ENCODE measurements around the gene SNX3.
A peak's percentile ranks its signal among the peaks of the same experiment; 100 is the strongest.

SNX3 gene

GRCh38 chr6:108268845-108269244 is 8.0 kb upstream of the SNX3 start:
- Histone ChIP-seq H3K4me3 (ENCODE audit: low read depth in 1 of 2, low read length in 2 of 2) (no peak overlapping the region), H3K27me3 (ENCODE audit: control insufficient read depth in 1 of 2, insufficient read depth in 2 of 2, low read length in 2 of 2) (no peaks in the 10 kb centered on the region), H3K27ac (ENCODE audit: low read depth, low read length) (no peak overlapping the region), H3K9ac (ENCODE audit: low read depth in 1 of 2, low read length in 2 of 2) (no peak overlapping the region), H3K9me3 (ENCODE audit: control insufficient read depth in 1 of 2, low read length in 2 of 2) (no peaks in the 10 kb centered on the region), H3K36me3 (ENCODE audit: control insufficient read depth in 1 of 2, insufficient read depth in 2 of 2, low read length in 2 of 2) (no peaks in the 10 kb centered on the region), H3K4me1 (ENCODE audit: control insufficient read depth in 1 of 2, insufficient read depth in 2 of 2, low read length in 2 of 2) (no peaks in the 10 kb centered on the region)

- no peak overlapping the region for H3K9ac ChIP-seq (ENCODE audit: low read depth in 1 of 2, low read length in 2 of 2)
- no peaks in the 10 kb centered on the region for H3K36me3 ChIP-seq (ENCODE audit: control insufficient read depth in 1 of 2, insufficient read depth in 2 of 2, low read length in 2 of 2)
- H3K27me3 ChIP-seq (ENCODE audit: control insufficient read depth in 1 of 2, insufficient read depth in 2 of 2, low read length in 2 of 2), result no peaks in the 10 kb centered on the region
- peaks cover 9 to 11% of the 10 kb centered on the region in 2 donors for H3K4me1 ChIP-seq (ENCODE audit: control insufficient read depth in 1 of 2, insufficient read depth in 2 of 2, low read length in 2 of 2)
- no peak overlapping the region for H3K4me3 ChIP-seq (ENCODE audit: low read depth in 1 of 2, low read length in 2 of 2)
- no peaks in the 10 kb centered on the region for H3K9me3 ChIP-seq (ENCODE audit: control insufficient read depth in 1 of 2, low read length in 2 of 2)
- no peak overlapping the region for H3K27ac ChIP-seq (ENCODE audit: low read depth, low read length)
Measured at GRCh38 chr6:108263371-108263770, 2.5 kb upstream of the SNX3 start.

- Histone ChIP-seq H3K36me3 (ENCODE audit: control insufficient read depth in 1 of 2, insufficient read depth in 2 of 2, low read length in 2 of 2) (peaks cover 0 to 2% of the 10 kb centered on the region in 2 donors), H3K9me3 (ENCODE audit: control insufficient read depth in 1 of 2, low read length in 2 of 2) (no peaks in the 10 kb centered on the region), H3K4me1 (ENCODE audit: control insufficient read depth in 1 of 2, insufficient read depth in 2 of 2, low read length in 2 of 2) (peaks cover 10 to 11% of the 10 kb centered on the region in 2 donors), H3K27ac (ENCODE audit: low read depth, low read length) (peak overlapping the region; percentile 95), H3K9ac (ENCODE audit: low read depth in 1 of 2, low read length in 2 of 2) (peak overlapping the region; percentile 90 to 99), H3K27me3 (ENCODE audit: control insufficient read depth in 1 of 2, insufficient read depth in 2 of 2, low read length in 2 of 2) (no peaks in the 10 kb centered on the region), H3K4me3 (ENCODE audit: low read depth in 1 of 2, low read length in 2 of 2) (peak overlapping the region; percentile 82 to 99)
Measured at GRCh38 chr6:108260126-108260808, 573 bp downstream of the SNX3 start.

GRCh38 chr6:108254433-108255410 is 6.1 kb downstream of the SNX3 start:
- Histone ChIP-seq H3K36me3 (ENCODE audit: control insufficient read depth in 1 of 2, insufficient read depth in 2 of 2, low read length in 2 of 2) (peaks cover 3 to 4% of the 10 kb centered on the region in 2 donors), H3K4me3 (ENCODE audit: low read depth in 1 of 2, low read length in 2 of 2) (no peak overlapping the region), H3K27me3 (ENCODE audit: control insufficient read depth in 1 of 2, insufficient read depth in 2 of 2, low read length in 2 of 2) (no peaks in the 10 kb centered on the region), H3K27ac (ENCODE audit: low read depth, low read length) (no peak overlapping the region), H3K4me1 (ENCODE audit: control insufficient read depth in 1 of 2, insufficient read depth in 2 of 2, low read length in 2 of 2) (peaks cover 11 to 12% of the 10 kb centered on the region in 2 donors), H3K9ac (ENCODE audit: low read depth in 1 of 2, low read length in 2 of 2) (no peak overlapping the region), H3K9me3 (ENCODE audit: control insufficient read depth in 1 of 2, low read length in 2 of 2) (no peaks in the 10 kb centered on the region)

GRCh38 chr6:108253241-108253640 is 7.6 kb downstream of the SNX3 start:
- no peaks in the 10 kb centered on the region for H3K9me3 ChIP-seq (ENCODE audit: control insufficient read depth in 1 of 2, low read length in 2 of 2)
- H3K27ac ChIP-seq (ENCODE audit: low read depth, low read length), result no peak overlapping the region
- H3K9ac ChIP-seq (ENCODE audit: low read depth in 1 of 2, low read length in 2 of 2), result no peak overlapping the region
- no peak overlapping the region for H3K4me3 ChIP-seq (ENCODE audit: low read depth in 1 of 2, low read length in 2 of 2)
- H3K36me3 ChIP-seq (ENCODE audit: control insufficient read depth in 1 of 2, insufficient read depth in 2 of 2, low read length in 2 of 2), result peaks cover 3 to 4% of the 10 kb centered on the region in 2 donors
- peaks cover 0 to 4% of the 10 kb centered on the region in 2 donors for H3K4me1 ChIP-seq (ENCODE audit: control insufficient read depth in 1 of 2, insufficient read depth in 2 of 2, low read length in 2 of 2)
- H3K27me3 ChIP-seq (ENCODE audit: control insufficient read depth in 1 of 2, insufficient read depth in 2 of 2, low read length in 2 of 2), result no peaks in the 10 kb centered on the region

GRCh38 chr6:108252055-108252454 is 8.8 kb downstream of the SNX3 start:
- Histone ChIP-seq H3K36me3 (ENCODE audit: control insufficient read depth in 1 of 2, insufficient read depth in 2 of 2, low read length in 2 of 2) (peaks cover 3 to 4% of the 10 kb centered on the region in 2 donors), H3K27ac (ENCODE audit: low read depth, low read length) (no peak overlapping the region), H3K9ac (ENCODE audit: low read depth in 1 of 2, low read length in 2 of 2) (no peak overlapping the region), H3K9me3 (ENCODE audit: control insufficient read depth in 1 of 2, low read length in 2 of 2) (no peaks in the 10 kb centered on the region), H3K27me3 (ENCODE audit: control insufficient read depth in 1 of 2, insufficient read depth in 2 of 2, low read length in 2 of 2) (no peaks in the 10 kb centered on the region), H3K4me3 (ENCODE audit: low read depth in 1 of 2, low read length in 2 of 2) (no peak overlapping the region), H3K4me1 (ENCODE audit: control insufficient read depth in 1 of 2, insufficient read depth in 2 of 2, low read length in 2 of 2) (peaks cover 0 to 4% of the 10 kb centered on the region in 2 donors)

- H3K27ac ChIP-seq (ENCODE audit: low read depth, low read length), result no peak overlapping the region
- H3K9ac ChIP-seq (ENCODE audit: low read depth in 1 of 2, low read length in 2 of 2), result no peak overlapping the region
- peaks cover 0 to 4% of the 10 kb centered on the region in 2 donors for H3K4me1 ChIP-seq (ENCODE audit: control insufficient read depth in 1 of 2, insufficient read depth in 2 of 2, low read length in 2 of 2)
- H3K36me3 ChIP-seq (ENCODE audit: control insufficient read depth in 1 of 2, insufficient read depth in 2 of 2, low read length in 2 of 2), result peaks cover 3 to 4% of the 10 kb centered on the region in 2 donors
- no peaks in the 10 kb centered on the region for H3K9me3 ChIP-seq (ENCODE audit: control insufficient read depth in 1 of 2, low read length in 2 of 2)
- no peaks in the 10 kb centered on the region for H3K27me3 ChIP-seq (ENCODE audit: control insufficient read depth in 1 of 2, insufficient read depth in 2 of 2, low read length in 2 of 2)
- H3K4me3 ChIP-seq (ENCODE audit: low read depth in 1 of 2, low read length in 2 of 2), result no peak overlapping the region
Measured at GRCh38 chr6:108251252-108251651, 9.6 kb downstream of the SNX3 start.

- Histone ChIP-seq H3K4me1 (ENCODE audit: control insufficient read depth in 1 of 2, insufficient read depth in 2 of 2, low read length in 2 of 2) (peaks cover 0 to 4% of the 10 kb centered on the region in 2 donors), H3K36me3 (ENCODE audit: control insufficient read depth in 1 of 2, insufficient read depth in 2 of 2, low read length in 2 of 2) (peaks cover 3% of the 10 kb centered on the region in 2 donors), H3K27ac (ENCODE audit: low read depth, low read length) (no peak overlapping the region), H3K9me3 (ENCODE audit: control insufficient read depth in 1 of 2, low read length in 2 of 2) (no peaks in the 10 kb centered on the region), H3K27me3 (ENCODE audit: control insufficient read depth in 1 of 2, insufficient read depth in 2 of 2, low read length in 2 of 2) (no peaks in the 10 kb centered on the region), H3K4me3 (ENCODE audit: low read depth in 1 of 2, low read length in 2 of 2) (no peak overlapping the region), H3K9ac (ENCODE audit: low read depth in 1 of 2, low read length in 2 of 2) (no peak overlapping the region)
Measured at GRCh38 chr6:108250240-108250866, 10.5 kb downstream of the SNX3 start.

GRCh38 chr6:108247965-108248536 is 12.8 kb downstream of the SNX3 start:
- Histone ChIP-seq H3K4me3 (ENCODE audit: low read depth in 1 of 2, low read length in 2 of 2) (no peak overlapping the region), H3K4me1 (ENCODE audit: control insufficient read depth in 1 of 2, insufficient read depth in 2 of 2, low read length in 2 of 2) (peaks cover 0 to 4% of the 10 kb centered on the region in 2 donors), H3K36me3 (ENCODE audit: control insufficient read depth in 1 of 2, insufficient read depth in 2 of 2, low read length in 2 of 2) (peaks cover under 1 to 6% of the 10 kb centered on the region in 2 donors), H3K9me3 (ENCODE audit: control insufficient read depth in 1 of 2, low read length in 2 of 2) (no peaks in the 10 kb centered on the region), H3K9ac (ENCODE audit: low read depth in 1 of 2, low read length in 2 of 2) (no peak overlapping the region), H3K27me3 (ENCODE audit: control insufficient read depth in 1 of 2, insufficient read depth in 2 of 2, low read length in 2 of 2) (no peaks in the 10 kb centered on the region), H3K27ac (ENCODE audit: low read depth, low read length) (no peak overlapping the region)
